WTC11 (cell line): ENCODE results near the gene GAL3ST2. TPM values are rescaled to one million over a fixed set of nuclear protein-coding genes. Genes with fewer than 3 reads are reported as not detected.
"Not testable (repeated sequence)": the region's sequence is repeated elsewhere in the genome, so short reads cannot be mapped to it uniquely, and the experiment has no call there.

Source experiments
- ATAC-seq: fragments of 200-7000 bp; cut with Tn5 transposase; 2 replicates; pipeline ENCODE4 v1.10.0; 2021; ENCODE audit warnings: mild to moderate bottlenecking, moderate library complexity
- CTCF ChIA-PET: fragments of 300-600 bp; sonication (Branson Sonifier 250); formaldehyde crosslinking; loops from one replicate; lab custom pipeline; 2021; ENCODE audit warnings: antibody characterized with exemption; lab: Charles Lee
- POLR2A ChIA-PET: fragments of 350-600 bp; sonication (Branson Sonifier 250); formaldehyde crosslinking; loops from one replicate; lab custom pipeline; 2021; ENCODE audit warnings: antibody characterized with exemption; lab: Charles Lee
- DNase-seq: peaks from one replicate; pipeline ENCODE4 v3.0.0; 2021; ENCODE audit warnings: low spot score
- H3K27ac Mint-ChIP-seq: 2 replicates; pipeline ENCODE4 v1.8.0; 2021; ENCODE audit warnings: mixed read lengths
- H3K27me3 Mint-ChIP-seq: 2 replicates; pipeline ENCODE4 v1.8.0; 2021; ENCODE audit warnings: low read depth, mild to moderate bottlenecking, moderate library complexity, mixed read lengths
- H3K36me3 Mint-ChIP-seq: 2 replicates; pipeline ENCODE4 v1.8.0; 2021; ENCODE audit warnings: mixed read lengths
- H3K4me1 Mint-ChIP-seq: 2 replicates; pipeline ENCODE4 v1.8.0; 2022; ENCODE audit warnings: mixed read lengths
- H3K4me3 Mint-ChIP-seq: 2 replicates; pipeline ENCODE4 v1.8.0; 2021; ENCODE audit warnings: mild to moderate bottlenecking, moderate library complexity, mixed read lengths
- H3K9me3 Mint-ChIP-seq: 2 replicates; pipeline ENCODE4 v1.8.0; 2021; ENCODE audit warnings: mixed read lengths
- CREB1 ChIP-seq: sonication (generic); formaldehyde crosslinking; IDR thresholded peaks from 2 replicates; pipeline ENCODE4 v1.8.0; 2023; ENCODE audit warnings: mild to moderate bottlenecking, missing genetic modification reagents
- ELF4 ChIP-seq: sonication (generic); formaldehyde crosslinking; IDR thresholded peaks from 2 replicates; pipeline ENCODE4 v1.8.1; 2022; ENCODE audit warnings: low read depth, mild to moderate bottlenecking, moderate library complexity, missing genetic modification reagents
- FOXK1 ChIP-seq: sonication (generic); formaldehyde crosslinking; IDR thresholded peaks from 2 replicates; pipeline ENCODE4 v1.8.0; 2022; ENCODE audit warnings: mild to moderate bottlenecking, moderate library complexity, missing genetic modification reagents
- FOXP4 ChIP-seq: sonication (generic); formaldehyde crosslinking; IDR thresholded peaks from 2 replicates; pipeline ENCODE4 v1.8.0; 2022; ENCODE audit warnings: mild to moderate bottlenecking, missing genetic modification reagents
- GABPB1 ChIP-seq: sonication (generic); formaldehyde crosslinking; IDR thresholded peaks from 2 replicates; pipeline ENCODE4 v1.8.1; 2023; ENCODE audit warnings: mild to moderate bottlenecking, missing genetic modification reagents
- IRF1 ChIP-seq: sonication (generic); formaldehyde crosslinking; IDR thresholded peaks from 2 replicates; pipeline ENCODE4 v1.8.0; 2023; ENCODE audit warnings: missing genetic modification reagents
- JAZF1 ChIP-seq: fragments of 250-450 bp; sonication (Bioruptor Pico); IDR thresholded peaks from 2 replicates; pipeline ENCODE4 v1.9.0; 2021; ENCODE audit warnings: moderate library complexity, mild to moderate bottlenecking, inconsistent platforms
- JUN ChIP-seq: sonication (generic); formaldehyde crosslinking; IDR thresholded peaks from 2 replicates; pipeline ENCODE4 v1.8.0; 2023; ENCODE audit warnings: mild to moderate bottlenecking, missing genetic modification reagents
- MXD4 ChIP-seq: fragments of 250-450 bp; sonication (Bioruptor Pico); IDR thresholded peaks from 2 replicates; pipeline ENCODE4 v1.8.0; 2021; ENCODE audit warnings: mild to moderate bottlenecking, moderate library complexity, borderline replicate concordance
- NFE2L1 ChIP-seq: sonication (generic); formaldehyde crosslinking; IDR thresholded peaks from 2 replicates; pipeline ENCODE4 v1.8.1; 2023; ENCODE audit warnings: missing genetic modification reagents
- NFYB ChIP-seq: sonication (generic); formaldehyde crosslinking; conservative IDR thresholded peaks from 2 replicates; pipeline ENCODE4 v1.8.0; 2022; ENCODE audit warnings: low read depth, missing genetic modification reagents
- NR3C1 ChIP-seq: sonication (generic); formaldehyde crosslinking; conservative IDR thresholded peaks from 2 replicates; pipeline ENCODE4 v1.8.1; 2023; ENCODE audit warnings: low read depth, mild to moderate bottlenecking, missing genetic modification reagents
- SOX15 ChIP-seq: fragments of 250-450 bp; sonication (Bioruptor Pico); IDR thresholded peaks from 2 replicates; pipeline ENCODE4 v1.9.0; 2021; ENCODE audit warnings: mild to moderate bottlenecking
- SP1 ChIP-seq: sonication (generic); formaldehyde crosslinking; conservative IDR thresholded peaks from 2 replicates; pipeline ENCODE4 v1.8.1; 2022; ENCODE audit warnings: missing genetic modification reagents
- STAT6 ChIP-seq: sonication (generic); formaldehyde crosslinking; conservative IDR thresholded peaks from 2 replicates; pipeline ENCODE4 v1.8.1; 2023; ENCODE audit warnings: mild to moderate bottlenecking, low read depth, missing genetic modification reagents, moderate library complexity
- TEAD1 ChIP-seq: sonication (generic); formaldehyde crosslinking; IDR thresholded peaks from 2 replicates; pipeline ENCODE4 v1.8.0; 2022; ENCODE audit warnings: mild to moderate bottlenecking, missing genetic modification reagents
- TP53 ChIP-seq: sonication (generic); formaldehyde crosslinking; IDR thresholded peaks from 2 replicates; pipeline ENCODE4 v1.8.1; 2023; ENCODE audit warnings: mild to moderate bottlenecking, missing genetic modification reagents
- ZBTB21 ChIP-seq: sonication (generic); formaldehyde crosslinking; IDR thresholded peaks from 2 replicates; pipeline ENCODE4 v1.8.1; 2023; ENCODE audit warnings: mild to moderate bottlenecking, missing genetic modification reagents, borderline replicate concordance
- ZBTB43 ChIP-seq: sonication (generic); formaldehyde crosslinking; IDR thresholded peaks from 2 replicates; pipeline ENCODE4 v1.8.1; 2023; ENCODE audit warnings: mild to moderate bottlenecking, missing genetic modification reagents
- ZNF232 ChIP-seq: sonication (generic); formaldehyde crosslinking; IDR thresholded peaks from 2 replicates; pipeline ENCODE4 v1.8.0; 2022; ENCODE audit warnings: mild to moderate bottlenecking, missing genetic modification reagents
- ZNF263 ChIP-seq: sonication (generic); formaldehyde crosslinking; IDR thresholded peaks from 2 replicates; pipeline ENCODE4 v1.8.1; 2022; ENCODE audit warnings: low read depth, mild to moderate bottlenecking, moderate library complexity, missing genetic modification reagents
- ZNF317 ChIP-seq: sonication (generic); formaldehyde crosslinking; IDR thresholded peaks from 2 replicates; pipeline ENCODE4 v1.8.1; 2023; ENCODE audit warnings: low read depth, mild to moderate bottlenecking, moderate library complexity, missing genetic modification reagents, borderline replicate concordance
- ZNF416 ChIP-seq: fragments of 250-450 bp; sonication (Bioruptor Pico); IDR thresholded peaks from 2 replicates; pipeline ENCODE4 v1.9.0; 2021; ENCODE audit warnings: mild to moderate bottlenecking, inconsistent platforms
- ZNF671 ChIP-seq: fragments of 250-450 bp; sonication (Bioruptor Pico); IDR thresholded peaks from 2 replicates; pipeline ENCODE4 v1.8.0; 2021; ENCODE audit warnings: mild to moderate bottlenecking
- total RNA-seq: library from RNA; stranded (reverse); gene quantifications from 3 replicates; pipeline ENCODE4 v1.2.3, GENCODE V29; 2021

Gene GAL3ST2
- total RNA-seq, 1 experiment from 2014 or later: 0.98 TPM

GRCh38 chr2:241743008-241743407 lies 33.6 kb upstream of the GAL3ST2 start:
- ATAC-seq, H3K36me3 Mint-ChIP-seq, CTCF ChIA-PET, DNase-seq, H3K4me3 Mint-ChIP-seq, POLR2A ChIA-PET, H3K4me1 Mint-ChIP-seq, H3K9me3 Mint-ChIP-seq, H3K27me3 Mint-ChIP-seq, H3K27ac Mint-ChIP-seq: not testable (repeated sequence)

GRCh38 chr2:241743620-241744019 lies 33.0 kb upstream of the GAL3ST2 start:
- Mint-ChIP-seq H3K27me3 (no peaks in the 10 kb centered on the region), H3K9me3 (peaks cover 5% of the 10 kb centered on the region; the same call in 1 of the 2 replicates), H3K4me1 (no peaks in the 10 kb centered on the region), H3K36me3 (peaks cover 9% of the 10 kb centered on the region), H3K27ac (no peak overlapping the region), H3K4me3 (no peak overlapping the region)
- ChIA-PET CTCF (interaction anchor here (1.0 kb wide), 1 partner anchor 10 kb away, joined by 3 read pairs; the partner anchor contains the start of gene D2HGDH), POLR2A (no interaction called here)
- no peak for TF ChIP-seq STAT6 (CRISPR knock-in tag)
- no peak for TF ChIP-seq ZNF232 (CRISPR knock-in tag)
- TF ChIP-seq NFYB (CRISPR knock-in tag): no peak
- no peak for TF ChIP-seq FOXK1
- no peak for TF ChIP-seq SP1
- no peak for TF ChIP-seq ELF4
- TF ChIP-seq GABPB1: no peak
- no peak for TF ChIP-seq NFE2L1
- no peak for TF ChIP-seq ZNF416 (CRISPR knock-in tag)
- TF ChIP-seq CREB1 (CRISPR knock-in tag): no peak
- TF ChIP-seq FOXP4 (CRISPR knock-in tag): no peak
- TF ChIP-seq JUN (CRISPR knock-in tag): no peak
- no peak for DNase-seq
- ATAC-seq: no peak

- CTCF ChIA-PET: interaction anchor here (1.0 kb wide), 1 partner anchor 10 kb away, joined by 3 read pairs; the partner anchor contains the start of gene D2HGDH
- TF ChIP-seq IRF1 (CRISPR knock-in tag) (no peak), ZNF317 (CRISPR knock-in tag) (no peak), ZNF671 (CRISPR knock-in tag) (no peak), ZBTB43 (CRISPR knock-in tag) (no peak), TEAD1 (CRISPR knock-in tag) (no peak), MXD4 (CRISPR knock-in tag) (no peak), NR3C1 (CRISPR knock-in tag) (no peak), TP53 (CRISPR knock-in tag) (no peak), SOX15 (CRISPR knock-in tag) (no peak), ZBTB21 (CRISPR knock-in tag) (no peak), JAZF1 (CRISPR knock-in tag) (no peak), ZNF263 (CRISPR knock-in tag) (no peak)
- TF ChIP-seq, all 79 proteins: peak for 0
These were observed 32.4 kb upstream of the GAL3ST2 start for GRCh38 chr2:241744028-241744754.

More at GRCh38 chr2:241744028-241744754, 32.4 kb upstream of the GAL3ST2 start:
- no peaks in the 10 kb centered on the region for H3K4me1 Mint-ChIP-seq
- no peak overlapping the region for H3K4me3 Mint-ChIP-seq
- H3K9me3 Mint-ChIP-seq: peaks cover 5% of the 10 kb centered on the region; the same call in 1 of the 2 replicates
- no peaks in the 10 kb centered on the region for H3K27me3 Mint-ChIP-seq
- H3K36me3 Mint-ChIP-seq: peaks cover 11% of the 10 kb centered on the region
- H3K27ac Mint-ChIP-seq: no peak overlapping the region
- ATAC-seq (no peak), DNase-seq (no peak)
- POLR2A ChIA-PET: no interaction called here
